HUDEP-2 (cell line): ENCODE data around the gene OR2A7.
"Not testable (repeated sequence)": the region's sequence is repeated elsewhere in the genome, so short reads cannot be mapped to it uniquely, and the experiment has no call there.

Experiments
- DNase-seq, 76 experiments: peaks; one replicate each; lab custom pipeline; 2025; ENCODE audit not compliant: unreplicated experiment in 76 of 76; lab: John Stamatoyannopoulos, UW

Gene OR2A7, protein sequence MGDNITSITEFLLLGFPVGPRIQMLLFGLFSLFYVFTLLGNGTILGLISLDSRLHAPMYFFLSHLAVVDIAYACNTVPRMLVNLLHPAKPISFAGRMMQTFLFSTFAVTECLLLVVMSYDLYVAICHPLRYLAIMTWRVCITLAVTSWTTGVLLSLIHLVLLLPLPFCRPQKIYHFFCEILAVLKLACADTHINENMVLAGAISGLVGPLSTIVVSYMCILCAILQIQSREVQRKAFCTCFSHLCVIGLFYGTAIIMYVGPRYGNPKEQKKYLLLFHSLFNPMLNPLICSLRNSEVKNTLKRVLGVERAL

DNA sequence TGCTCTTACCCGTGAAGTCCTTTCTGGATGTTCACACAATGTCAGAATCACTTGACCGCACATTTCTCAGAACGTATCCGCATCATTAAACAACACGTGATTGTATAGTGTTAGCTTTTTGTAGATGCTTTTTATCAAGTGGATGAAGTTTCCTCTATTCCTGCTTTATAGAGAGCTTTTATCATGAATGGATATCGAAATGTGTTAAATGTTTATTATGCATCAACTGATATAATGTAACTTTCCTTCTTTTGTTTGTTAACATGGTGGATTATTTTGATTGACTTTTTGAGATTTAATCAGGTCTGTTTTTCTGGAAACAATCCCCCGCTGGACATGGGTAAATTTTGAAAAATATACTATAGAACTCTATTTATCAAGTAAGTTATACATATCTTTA, at the start of gene OR2A7:
TSS of gene OR2A7 (minus strand) at position 101 of the 400 bp plus-strand sequence. CDS start 5,164 bp downstream, outside the sequence.
- DNase-seq: not testable (repeated sequence)

DNA sequence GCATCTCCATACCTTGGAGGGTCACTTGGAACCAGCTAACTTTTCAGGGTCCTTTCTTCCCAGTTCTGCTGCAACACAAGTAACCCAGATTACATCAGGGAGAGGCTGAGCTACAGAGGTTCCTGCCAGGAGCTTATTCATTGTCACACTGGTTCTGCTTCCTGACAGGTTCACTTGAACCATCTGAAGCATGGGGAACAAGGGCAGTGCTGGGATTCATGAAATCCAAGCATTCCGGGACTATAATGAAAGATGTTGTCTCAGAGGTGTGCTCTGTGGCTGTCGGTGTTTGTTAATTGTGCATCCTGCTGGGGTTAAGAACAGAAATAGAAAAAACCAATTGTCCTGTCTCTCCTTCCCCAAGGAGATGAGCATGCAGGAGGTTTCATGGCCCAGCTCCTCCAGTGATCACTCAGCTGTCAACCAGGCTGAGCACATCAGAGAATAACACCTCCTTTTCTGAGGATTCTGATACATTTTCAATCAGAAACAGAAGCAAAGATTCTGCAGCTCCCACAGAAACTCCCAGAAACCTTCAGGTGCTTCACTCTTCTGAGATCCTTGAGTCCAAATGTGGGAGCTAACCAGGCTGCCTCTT, 47.4 kb upstream of the OR2A7 start, which contains the start of gene OR2A1:
TSS of gene OR2A1 (plus strand) at position 548 of the 598 bp plus-strand sequence. CDS start 5,706 bp downstream, outside the sequence.
- not testable (repeated sequence) for DNase-seq

DNA sequence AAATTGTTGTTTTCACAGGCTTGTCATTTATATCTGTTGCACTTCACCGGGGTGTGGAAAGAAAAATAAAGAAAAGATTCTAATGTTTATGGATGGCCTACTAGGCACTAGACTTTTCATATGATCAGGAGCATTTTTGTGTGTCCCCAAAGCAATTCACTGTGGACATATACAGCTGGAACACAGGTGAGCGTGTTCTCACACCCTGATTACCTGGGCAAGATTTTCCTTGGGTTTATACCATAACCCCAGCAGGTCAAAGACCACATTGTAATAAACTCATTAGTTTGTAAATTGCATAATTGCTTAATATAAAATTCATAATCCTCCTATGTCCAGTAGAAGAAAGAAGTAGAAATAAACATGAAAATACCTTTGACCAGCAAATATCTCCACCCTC, 46.6 kb upstream of the OR2A7 start:
- DNase-seq: not testable (repeated sequence)

DNA sequence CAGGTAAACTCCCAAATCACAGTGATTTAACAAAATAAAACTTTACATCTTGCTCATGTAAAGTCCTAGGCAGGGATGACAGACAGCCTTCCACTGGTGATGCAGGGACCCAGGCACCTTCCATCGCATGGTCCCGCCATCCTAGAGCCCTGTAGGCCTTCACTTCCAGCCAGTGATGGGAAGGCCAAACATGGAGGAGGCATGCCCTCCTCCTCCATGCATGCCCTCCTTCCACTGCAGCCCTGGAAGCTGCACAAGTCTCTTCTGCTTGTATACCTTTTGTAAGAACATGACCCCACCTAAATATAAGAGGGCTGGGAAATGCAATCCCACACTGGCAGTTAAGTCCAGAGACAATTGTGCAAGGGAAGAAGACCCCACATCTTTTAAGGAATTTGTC, 45.1 kb upstream of the OR2A7 start:
- not testable (repeated sequence) for DNase-seq

DNA sequence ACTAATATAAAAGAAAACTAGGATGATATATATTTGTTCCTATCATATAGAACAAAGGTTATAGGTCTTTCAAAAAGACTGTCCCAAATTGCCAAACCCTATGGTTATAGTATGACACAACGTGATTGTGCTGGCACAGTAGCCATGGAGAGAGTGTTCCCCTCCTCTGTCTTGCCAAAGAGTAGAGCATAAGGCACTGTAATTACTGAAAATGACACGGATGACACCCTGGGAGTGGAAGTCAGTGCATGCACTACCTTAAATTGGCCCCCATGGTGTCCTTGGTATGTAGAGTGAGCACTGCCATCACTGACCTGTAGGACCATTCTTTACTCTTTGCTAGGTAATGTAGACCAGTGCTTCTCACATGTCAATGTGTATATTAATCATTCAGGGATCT, 40.6 kb upstream of the OR2A7 start:
- DNase-seq: not testable (repeated sequence)

DNA sequence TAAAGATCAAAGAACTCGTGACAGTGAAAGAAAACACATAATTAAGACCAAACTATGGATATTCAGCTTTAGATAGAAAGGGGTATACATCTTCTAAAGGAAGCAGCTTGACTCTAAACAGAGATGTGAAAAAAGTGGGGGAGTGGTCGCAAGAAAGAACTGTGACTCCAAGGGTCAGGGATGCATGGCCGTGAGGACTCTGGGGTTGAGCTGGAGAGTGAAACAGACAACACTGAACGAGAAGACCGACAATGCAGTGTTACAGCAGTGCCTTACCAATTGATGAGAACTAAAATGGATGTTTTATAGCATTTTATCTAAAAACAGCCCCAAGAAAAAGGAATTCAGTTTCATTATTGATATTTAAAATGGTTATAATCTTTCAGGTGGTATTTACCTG, 39.0 kb upstream of the OR2A7 start:
- DNase-seq: not testable (repeated sequence)

DNA sequence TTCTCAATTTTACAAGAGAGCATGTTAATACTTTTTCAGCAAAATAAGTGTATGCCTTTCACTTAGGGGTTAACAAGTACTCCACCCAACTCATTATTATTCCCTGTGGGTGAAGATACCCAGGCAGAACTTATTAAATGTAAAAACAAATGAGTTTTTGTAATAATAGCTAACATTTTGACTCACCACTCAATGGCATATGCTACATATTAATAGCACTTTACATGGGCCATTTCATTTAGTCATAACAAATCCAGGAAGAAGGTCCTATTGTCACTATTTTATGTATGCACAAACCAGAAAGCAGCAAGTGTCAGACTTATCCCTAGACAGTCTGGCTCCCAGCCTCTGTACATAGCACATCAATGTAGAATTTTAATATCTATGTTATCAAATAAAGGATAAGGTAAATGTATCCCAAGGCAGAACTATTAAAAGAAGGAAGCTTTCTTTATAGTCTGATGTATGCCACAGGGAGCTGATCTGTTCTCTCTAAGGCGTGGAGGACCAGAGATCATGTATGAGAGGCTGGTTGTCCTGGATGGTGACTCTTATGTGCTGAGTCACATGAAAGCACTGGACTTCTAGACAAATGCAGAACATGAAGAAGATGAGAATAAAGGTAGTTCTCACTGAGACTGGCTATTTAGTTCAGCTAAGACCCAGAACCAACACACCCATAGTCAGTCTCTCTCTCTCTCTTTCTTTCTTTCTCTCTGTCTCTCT, 38.1 kb upstream of the OR2A7 start:
- not testable (repeated sequence) for DNase-seq

DNA sequence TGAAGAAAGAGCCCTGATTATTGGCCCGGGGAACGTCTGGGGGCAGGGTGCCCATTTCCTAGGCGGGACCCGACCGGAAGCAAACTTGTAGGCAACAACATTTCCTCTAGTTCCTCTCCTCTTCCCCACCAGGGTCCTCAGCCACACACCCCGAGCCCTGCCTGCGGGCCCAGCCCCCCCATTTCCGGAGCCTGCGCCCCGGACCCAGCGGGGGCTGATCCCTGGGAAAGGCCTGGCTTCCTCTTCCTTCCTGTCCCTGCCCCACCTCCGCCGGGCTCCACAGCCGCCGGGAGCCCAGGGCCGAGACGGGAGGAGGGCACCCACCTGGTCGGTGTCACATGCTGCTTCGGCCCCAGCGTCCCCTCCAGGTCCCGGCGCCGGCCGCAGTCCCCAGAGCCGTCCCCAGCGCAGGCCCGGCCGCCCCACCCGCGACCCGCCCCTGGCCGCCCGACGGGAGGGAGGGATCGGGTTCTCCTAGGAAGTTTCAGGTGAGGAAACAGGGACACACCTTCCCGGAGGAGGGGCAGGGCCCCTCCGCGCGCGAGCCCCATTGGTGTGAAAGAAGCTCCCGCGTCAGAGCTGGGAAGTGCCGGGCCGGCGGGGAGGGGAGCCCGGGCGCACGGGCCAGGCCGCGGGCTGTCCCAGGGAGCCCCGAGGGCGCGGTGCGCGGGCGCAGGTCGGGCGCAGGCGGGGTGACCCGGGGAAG, 29.4 kb upstream of the OR2A7 start:
- not testable (repeated sequence) for DNase-seq

DNA sequence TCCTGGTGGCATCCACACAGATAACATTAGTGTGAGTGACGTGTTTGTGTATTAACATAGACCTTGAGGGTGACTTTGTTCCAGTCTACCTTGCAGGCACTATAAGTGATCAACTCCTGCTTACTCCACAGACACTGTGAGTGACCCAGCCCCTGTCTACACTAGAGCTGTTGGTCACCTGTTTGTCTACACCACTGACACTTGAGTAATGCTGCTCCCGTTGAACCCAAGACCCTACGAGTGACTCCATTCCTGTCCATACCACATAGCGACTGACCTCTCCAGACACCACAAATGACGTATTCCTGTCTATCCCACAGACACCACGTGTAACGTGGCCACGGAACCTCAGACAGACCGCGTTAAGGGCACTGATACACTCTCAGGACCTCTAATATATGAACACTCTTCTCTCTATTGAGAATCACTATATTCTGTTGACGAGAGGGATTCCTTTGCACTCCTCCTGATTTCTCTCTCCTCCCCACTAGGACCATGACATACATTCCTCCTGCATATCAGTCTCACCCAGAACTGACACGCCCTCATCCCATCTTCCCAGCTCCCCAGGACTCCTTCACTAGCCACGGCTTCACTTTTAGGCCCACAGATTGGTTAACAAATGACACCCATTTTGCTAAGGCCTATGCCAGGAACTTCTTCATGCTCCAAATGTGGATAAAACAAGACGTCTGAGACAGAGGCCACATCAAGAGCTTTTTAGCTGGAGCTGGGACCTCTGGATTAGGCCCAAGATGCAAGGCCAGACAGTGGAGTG, 28.0 kb upstream of the OR2A7 start:
- not testable (repeated sequence) for DNase-seq

DNA sequence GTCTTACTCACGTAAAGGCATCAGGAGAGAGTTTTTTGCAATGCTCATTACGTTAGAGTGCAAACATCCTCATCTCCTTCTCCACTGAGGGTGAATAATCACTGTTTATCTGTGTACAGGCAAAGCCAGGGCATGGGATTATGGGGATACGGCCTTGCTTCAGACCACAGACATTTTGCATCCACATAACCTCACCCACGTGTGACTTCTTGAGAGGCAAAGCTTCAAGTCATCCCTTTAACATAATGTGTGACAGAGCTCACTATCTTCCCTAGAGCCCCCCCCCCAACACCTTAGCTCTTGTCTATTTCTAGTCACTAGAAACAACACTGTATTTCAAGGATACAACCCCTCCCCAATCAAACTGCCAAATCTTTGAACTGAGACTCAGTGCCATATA, 27.0 kb upstream of the OR2A7 start:
- DNase-seq: not testable (repeated sequence)

DNA sequence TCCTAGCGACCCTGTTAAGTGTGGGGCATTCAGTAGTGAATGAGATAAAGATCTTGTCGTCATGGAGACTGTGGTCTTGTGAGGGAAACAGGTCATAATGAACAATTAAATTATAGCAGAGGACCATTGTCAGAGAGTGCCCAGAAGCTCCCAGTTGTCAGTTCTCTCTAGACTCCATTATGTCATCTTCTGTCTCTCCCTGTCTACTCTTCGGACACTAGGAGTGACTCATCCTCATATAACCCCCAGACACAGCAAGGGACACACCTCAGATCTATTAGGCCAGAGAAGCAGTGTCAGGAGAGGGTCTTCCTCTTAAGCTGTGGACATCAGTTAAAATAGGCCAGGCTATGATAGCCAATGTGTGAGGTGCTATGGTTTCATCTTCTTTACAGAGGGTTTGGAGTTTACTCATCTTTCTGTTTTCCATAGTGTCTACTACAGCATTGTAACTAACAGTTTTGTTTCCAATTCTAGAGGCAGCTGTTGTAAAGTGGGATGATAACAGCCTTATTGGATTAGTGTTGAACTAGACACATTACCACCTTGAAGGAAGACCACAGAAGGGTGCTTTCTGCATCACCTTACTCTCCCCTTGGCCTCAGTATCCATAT, 22.7 kb upstream of the OR2A7 start:
- not testable (repeated sequence) for DNase-seq

DNA sequence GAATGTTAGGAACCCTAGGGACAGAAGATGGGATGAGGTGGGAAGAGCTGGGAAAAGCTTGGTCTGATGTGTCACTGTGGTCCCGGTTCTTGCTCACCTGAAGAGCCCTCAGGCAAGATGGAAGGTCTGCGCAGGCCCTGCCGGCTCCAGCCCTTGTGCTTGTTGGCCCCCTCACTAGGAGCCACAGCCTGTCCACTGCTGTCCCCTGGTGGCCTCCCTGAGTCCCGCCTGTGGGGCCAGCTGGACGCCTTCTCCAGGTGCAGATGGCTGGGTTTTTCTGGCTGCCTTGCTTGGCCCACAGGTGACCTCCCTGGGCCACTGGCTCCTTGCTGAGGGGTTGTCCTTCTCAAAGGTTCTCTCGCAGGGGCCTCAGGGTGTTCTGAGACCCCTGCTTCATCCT, 19.1 kb upstream of the OR2A7 start:
- not testable (repeated sequence) for DNase-seq

DNA sequence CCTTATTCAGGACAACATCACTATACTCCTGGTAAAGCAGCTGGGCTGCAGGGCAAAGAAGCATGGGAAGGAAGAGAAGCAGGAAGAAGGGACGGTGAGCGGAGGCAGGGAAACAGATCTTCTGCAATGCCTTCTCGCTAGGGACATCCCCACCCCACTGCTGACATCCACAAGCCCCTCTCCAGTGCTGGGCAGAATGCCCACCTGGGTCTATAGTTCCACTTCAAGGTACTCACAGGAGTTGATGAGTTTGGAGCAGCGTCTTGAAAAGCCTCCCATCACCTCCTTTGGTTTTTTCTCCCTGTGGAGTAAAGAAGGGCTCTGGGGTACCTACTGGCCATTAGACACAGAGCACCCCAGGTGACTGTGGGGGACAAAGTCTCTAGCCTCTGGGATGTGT, 17.9 kb upstream of the OR2A7 start:
- not testable (repeated sequence) for DNase-seq

DNA sequence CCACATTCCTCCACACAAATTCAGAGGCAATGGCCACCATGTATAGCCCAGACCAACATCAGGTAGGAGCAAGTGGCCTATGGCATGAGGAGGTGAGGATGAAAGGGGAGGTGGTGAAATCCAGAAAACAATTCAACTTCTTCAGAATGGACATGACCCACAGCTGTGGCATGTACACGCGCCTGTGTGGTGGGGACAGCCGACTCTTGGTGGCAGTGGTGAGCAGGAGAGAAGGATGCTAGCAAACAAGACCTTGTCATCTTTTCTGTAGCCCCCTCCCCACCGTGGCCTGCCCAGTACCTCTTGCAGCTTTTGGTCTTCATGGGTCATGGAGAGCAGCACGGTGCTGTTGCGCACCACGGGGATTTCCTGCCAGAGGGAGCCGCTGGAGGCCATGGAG, 17.4 kb upstream of the OR2A7 start:
- DNase-seq: not testable (repeated sequence)

DNA sequence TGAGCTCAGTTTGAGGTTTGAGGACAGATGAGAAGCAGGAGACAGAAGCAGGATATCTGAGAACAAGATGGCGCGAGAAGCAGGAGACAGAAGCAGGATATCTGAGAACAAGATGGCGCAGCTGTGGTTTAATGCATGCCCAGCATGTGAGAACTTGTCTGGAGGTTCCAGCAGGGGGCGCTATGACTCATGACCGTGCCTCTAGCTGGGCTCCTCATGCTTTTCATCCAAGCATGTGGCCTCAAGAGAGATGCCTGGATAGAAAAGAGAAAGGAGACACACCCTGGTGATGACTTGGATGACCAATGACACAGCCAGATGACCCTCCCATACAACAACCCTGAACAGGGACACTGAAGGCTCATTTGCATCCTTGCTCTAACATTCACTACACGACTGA, 15.4 kb upstream of the OR2A7 start:
- not testable (repeated sequence) for DNase-seq

DNA sequence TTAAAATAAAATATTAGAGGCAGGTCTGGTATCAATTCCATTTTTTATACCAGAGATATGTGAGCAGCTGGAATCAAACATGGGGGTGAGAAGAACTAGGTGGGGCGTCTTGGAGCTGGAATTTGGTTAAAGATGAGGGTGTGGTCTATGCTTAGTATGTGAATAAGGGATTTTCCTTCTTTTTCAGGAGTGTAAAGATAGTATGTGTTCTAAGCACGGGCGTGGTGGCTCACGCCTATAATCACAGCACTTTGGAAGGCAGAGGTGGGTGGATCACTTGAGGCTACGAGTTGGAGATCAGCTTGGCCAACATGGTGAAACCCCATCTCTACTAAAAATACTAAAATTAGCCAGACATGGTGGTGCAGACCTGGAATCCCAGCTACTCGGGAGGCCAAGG, 10.7 kb upstream of the OR2A7 start:
- DNase-seq: not testable (repeated sequence)

DNA sequence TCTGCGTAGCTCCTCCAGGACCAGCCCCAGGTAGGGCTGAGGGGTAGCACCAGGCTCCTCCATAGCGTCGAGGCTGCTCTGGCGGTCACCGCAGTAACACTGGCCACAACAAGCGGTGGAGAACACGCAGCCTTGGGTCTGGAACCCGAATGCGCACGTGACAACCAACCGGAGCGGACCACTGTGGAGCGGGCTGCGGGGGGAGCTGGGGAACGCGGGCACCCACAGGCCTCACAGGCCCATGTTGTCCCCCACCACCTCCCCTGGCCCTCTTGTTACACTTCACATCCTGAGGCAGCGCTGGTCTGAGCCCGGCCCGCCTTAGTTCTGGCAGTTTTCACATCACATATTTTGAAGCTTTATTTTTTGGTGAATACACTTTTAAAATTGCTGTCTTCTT, 4.6 kb upstream of the OR2A7 start, which contains the start of gene CTAGE8:
TSS of gene CTAGE8 (minus strand) at position 101 of the 400 bp plus-strand sequence. CDS start at position 63, 38 bp downstream.
- not testable (repeated sequence) for DNase-seq

DNA sequence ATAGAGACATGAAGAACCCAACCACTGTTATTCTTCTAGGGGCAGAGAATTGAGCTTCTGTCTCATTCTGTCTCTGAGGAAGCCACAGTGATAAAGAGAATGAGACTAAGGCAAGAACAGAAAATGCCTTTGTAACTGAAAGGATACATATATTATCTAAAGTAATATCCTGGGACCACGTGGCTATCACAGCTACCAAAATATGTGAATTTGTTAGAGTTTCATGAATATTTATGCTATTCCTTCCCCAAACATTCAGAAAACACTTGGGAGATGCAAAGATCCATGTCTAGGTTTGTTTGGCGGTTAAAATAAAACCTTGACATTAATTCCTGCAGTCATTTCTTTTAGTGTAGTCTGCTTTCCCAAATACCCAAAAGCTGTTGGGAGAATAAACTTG, 2.5 kb downstream of the OR2A7 start:
- not testable (repeated sequence) for DNase-seq

DNA sequence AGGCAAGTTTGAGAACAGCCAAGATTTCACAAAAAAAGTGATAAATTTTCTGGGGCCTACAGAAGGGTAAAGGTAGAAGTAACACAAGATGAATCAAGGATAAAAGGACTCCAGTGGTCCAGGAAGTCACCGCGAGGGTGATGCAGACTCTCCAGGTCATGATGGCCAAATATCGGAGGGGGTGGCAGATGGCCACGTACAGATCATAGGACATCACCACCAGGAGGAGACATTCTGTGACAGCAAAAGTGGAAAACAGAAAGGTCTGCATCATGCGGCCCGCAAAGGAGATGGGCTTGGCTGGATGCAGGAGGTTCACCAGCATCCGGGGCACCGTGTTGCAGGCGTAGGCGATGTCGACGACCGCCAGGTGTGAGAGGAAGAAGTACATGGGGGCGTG, 5.5 kb downstream of the OR2A7 start:
- not testable (repeated sequence) for DNase-seq
